SK-N-SH (cell line): ENCODE data around the gene MAGI2. TPM values are rescaled to one million over a fixed set of nuclear protein-coding genes. Genes with fewer than 3 reads are reported as not detected.
A peak's percentile ranks its signal among the peaks of the same experiment; 100 is the strongest.

Experiments used
- CTCF ChIA-PET: fragments of 300-600, 350-600 bp; formaldehyde crosslinking; extraction: SDS; loops from one replicate; lab custom pipeline; 2021; lab: Yijun Ruan, JAX
- POLR2A ChIA-PET: fragments of 350-600 bp; sonication (Branson Sonifier 250); formaldehyde crosslinking; extraction: SDS; loops from one replicate; lab custom pipeline; 2020; ENCODE audit warnings: antibody characterized with exemption, inconsistent platforms; lab: Yijun Ruan, JAX
- DNase-seq: peaks from one replicate; pipeline ENCODE4 v3.0.0; 2012
- H2AFZ ChIP-seq: fragments of 200-600 bp; sonication (generic); 2 replicates; pipeline ENCODE4 v1.8.1; 2016; ENCODE audit warnings: antibody characterized with exemption, mild to moderate bottlenecking, low read depth
- H3F3A ChIP-seq: fragments of 200-600 bp; sonication (generic); replicated peaks from 2 replicates; pipeline ENCODE3; 2016; ENCODE audit warnings: antibody characterized with exemption, mild to moderate bottlenecking; ENCODE audit not compliant: insufficient read depth
- H3K27ac ChIP-seq, 2 experiments: fragments of 200-500 bp in 1 of 2; fragments of 200-600 bp in 1 of 2; sonication (Bioruptor generic) in 1 of 2; sonication (generic), shearing (Covaris generic) in 1 of 2; 2 replicates each; pipeline versions ENCODE4 v1.5.1 to v1.6.1; 2014 to 2016; ENCODE audit warnings: low read depth in 2 of 2, inconsistent platforms in 1 of 2, low read length in 1 of 2, mild to moderate bottlenecking in 1 of 2, mixed read lengths in 1 of 2
- H3K27me3 ChIP-seq: fragments of 200-600 bp; sonication (generic), shearing (Covaris generic); 2 replicates; pipeline ENCODE4 v1.6.1; 2016; ENCODE audit warnings: mixed run types; ENCODE audit not compliant: insufficient read depth
- H3K36me3 ChIP-seq, 2 experiments: fragments of 200-500 bp in 1 of 2; fragments of 200-600 bp in 1 of 2; sonication (Bioruptor generic) in 1 of 2; sonication (generic) in 1 of 2; replicated peaks in 1 of 2; 2 replicates each; pipeline versions ENCODE3 to v1.5.1; 2014 to 2016; ENCODE audit warnings: low read length in 1 of 2, mild to moderate bottlenecking in 1 of 2; ENCODE audit not compliant: insufficient read depth in 2 of 2, control insufficient read depth in 1 of 2
- H3K4me1 ChIP-seq, 2 experiments: fragments of 200-500 bp in 1 of 2; fragments of 200-600 bp in 1 of 2; sonication (Bioruptor generic) in 1 of 2; sonication (generic), shearing (Covaris generic) in 1 of 2; 2 replicates each; pipeline versions ENCODE4 v1.5.1 to v1.6.1; 2014 to 2016; ENCODE audit warnings: low read depth in 1 of 2, low read length in 1 of 2, mixed run types in 1 of 2; ENCODE audit not compliant: insufficient read depth in 2 of 2, control insufficient read depth in 1 of 2
- H3K4me2 ChIP-seq: fragments of 200-600 bp; sonication (generic), shearing (Covaris generic); 2 replicates; pipeline ENCODE4 v1.6.1; 2017; ENCODE audit warnings: mixed run types
- H3K4me3 ChIP-seq, 2 experiments: fragments of 200-500 bp in 1 of 2; fragments of 200-600 bp in 1 of 2; sonication (Bioruptor generic) in 1 of 2; sonication (generic), shearing (Covaris generic) in 1 of 2; 2 replicates each; pipeline versions ENCODE4 v1.5.1 to v1.8.1; 2014 to 2016; ENCODE audit warnings: low read depth in 2 of 2, inconsistent platforms in 1 of 2, low read length in 1 of 2, mild to moderate bottlenecking in 1 of 2, mixed read lengths in 1 of 2, moderate library complexity in 1 of 2
- H3K79me2 ChIP-seq: fragments of 200-600 bp; sonication (generic); 2 replicates; pipeline ENCODE4 v1.8.1; 2017; ENCODE audit warnings: mild to moderate bottlenecking; ENCODE audit not compliant: insufficient read depth
- H3K9ac ChIP-seq: fragments of 200-600 bp; sonication (generic); 2 replicates; pipeline ENCODE4 v1.6.1; 2017; ENCODE audit warnings: mixed run types
- H3K9me2 ChIP-seq: fragments of 200-600 bp; sonication (generic); 2 replicates; pipeline ENCODE4 v1.6.1; 2017; ENCODE audit warnings: mixed run types
- H3K9me3 ChIP-seq: fragments of 200-600 bp; sonication (generic); 2 replicates; pipeline ENCODE4 v1.6.1; 2017; ENCODE audit warnings: mixed run types, mild to moderate bottlenecking, moderate library complexity
- H4K20me1 ChIP-seq: fragments of 200-600 bp; sonication (generic); 2 replicates; pipeline ENCODE4 v1.6.1; 2017; ENCODE audit warnings: mild to moderate bottlenecking, mixed run types; ENCODE audit not compliant: insufficient read depth
- CHD2 ChIP-seq: fragments of 150-350 bp; IDR thresholded peaks from 2 replicates; pipeline ENCODE4 v1.6.1; 2018; ENCODE audit warnings: low read length; ENCODE audit not compliant: partially characterized antibody
- CTCF ChIP-seq: fragments of 200-600 bp; sonication (generic); IDR thresholded peaks from 2 replicates; pipeline ENCODE4 v1.6.1; 2017; ENCODE audit warnings: antibody characterized with exemption, mild to moderate bottlenecking, moderate library complexity
- ELF1 ChIP-seq: IDR thresholded peaks from 2 replicates; pipeline ENCODE4 v1.4.0; 2012
- EZH2phosphoT487 ChIP-seq: fragments of 200-600 bp; sonication (generic); IDR thresholded peaks from 2 replicates; pipeline ENCODE4 v1.6.1; 2017; ENCODE audit warnings: low read depth, mixed run types, mild to moderate bottlenecking, antibody characterized with exemption, moderate library complexity, borderline replicate concordance
- FOSL2 ChIP-seq: IDR thresholded peaks from 2 replicates; pipeline ENCODE4 v1.4.0; 2012; ENCODE audit warnings: low read depth, mild to moderate bottlenecking, moderate library complexity, borderline replicate concordance
- FOXJ3 ChIP-seq: sonication (generic); formaldehyde crosslinking; IDR thresholded peaks from 2 replicates; pipeline ENCODE4 v1.5.1; 2020; ENCODE audit warnings: mild to moderate bottlenecking, missing genetic modification reagents
- FOXM1 ChIP-seq: IDR thresholded peaks from 2 replicates; pipeline ENCODE4 v1.4.0; 2012; ENCODE audit warnings: low read depth, mild to moderate bottlenecking
- GABPA ChIP-seq: IDR thresholded peaks from 2 replicates; pipeline ENCODE4 v1.4.0; 2012; ENCODE audit warnings: low read depth, mild to moderate bottlenecking
- IRF3 ChIP-seq: fragments of 150-350 bp; IDR thresholded peaks from 2 replicates; pipeline ENCODE4 v1.6.1; 2016; ENCODE audit warnings: mild to moderate bottlenecking, low read depth, low read length
- MEF2A ChIP-seq: IDR thresholded peaks from 2 replicates; pipeline ENCODE4 v1.4.0; 2012; ENCODE audit warnings: low read depth, borderline replicate concordance
- MXI1 ChIP-seq: IDR thresholded peaks from 2 replicates; pipeline ENCODE4 v1.6.1; 2012; ENCODE audit warnings: mild to moderate bottlenecking, low read depth, low read length, improper control_type of control experiment
- NFIC ChIP-seq: IDR thresholded peaks from 2 replicates; pipeline ENCODE4 v1.4.0; 2012; ENCODE audit warnings: borderline replicate concordance
- NRF1 ChIP-seq: IDR thresholded peaks from 2 replicates; pipeline ENCODE4 v1.6.1; 2012; ENCODE audit warnings: low read depth, mild to moderate bottlenecking, low read length
- POLR2AphosphoS5 ChIP-seq: IDR thresholded peaks from 2 replicates; pipeline ENCODE4 v1.6.1; 2012; ENCODE audit warnings: low read depth, low read length
- RCOR1 ChIP-seq: fragments of 150-350 bp; IDR thresholded peaks from 2 replicates; pipeline ENCODE4 v1.6.1; 2017; ENCODE audit warnings: antibody characterized with exemption, low read length
- RXRA ChIP-seq: IDR thresholded peaks from 2 replicates; pipeline ENCODE4 v1.4.0; 2012; ENCODE audit warnings: low read depth, mild to moderate bottlenecking, borderline replicate concordance
- SIN3A ChIP-seq: IDR thresholded peaks from 2 replicates; pipeline ENCODE4 v1.6.1; 2012; ENCODE audit warnings: low read depth, mild to moderate bottlenecking, low read length, moderate library complexity, borderline replicate concordance
- SMC3 ChIP-seq: IDR thresholded peaks from 2 replicates; pipeline ENCODE4 v1.6.1; 2012; ENCODE audit warnings: low read depth, low read length, improper control_type of control experiment
- YY1 ChIP-seq: IDR thresholded peaks from 2 replicates; pipeline ENCODE4 v1.4.0; 2012; ENCODE audit warnings: low read depth, mild to moderate bottlenecking
- ZBTB33 ChIP-seq: IDR thresholded peaks from 2 replicates; pipeline ENCODE4 v1.4.0; 2012; ENCODE audit warnings: low read depth, borderline replicate concordance
- WGBS: methylation state at CpG from one replicate; pipeline ENCODE4 v1.1.6; 2017; ENCODE audit warnings: low lambda C conversion rate; 5-methylcytosine and 5-hydroxymethylcytosine counted together
- polyA plus RNA-seq, 3 experiments: library from polyadenylated mRNA; depleted of rRNA; stranded (reverse); fragments of >200 nt; gene quantifications; 2 replicates each; pipeline ENCODE4 v1.2.3, GENCODE V29; 2012
- TF ChIP-seq, protein P1 (sequence below): IDR thresholded peaks from 2 replicates; pipeline ENCODE4 v1.4.0; 2012; ENCODE audit warnings: low read depth, borderline replicate concordance
- TF ChIP-seq, protein P2 (sequence below): IDR thresholded peaks from 2 replicates; pipeline ENCODE4 v1.6.1; 2012; ENCODE audit warnings: mild to moderate bottlenecking, low read depth, low read length, moderate library complexity
- TF ChIP-seq, protein P3 (sequence below): fragments of 150-350 bp; IDR thresholded peaks from 2 replicates; pipeline ENCODE4 v1.6.1; 2017; ENCODE audit warnings: antibody characterized with exemption, low read length, low read depth, borderline replicate concordance

MAGI2 gene
- polyA plus RNA-seq, 1 of the 3 experiments (the other 2 are of a cell fraction): 1.1 TPM

DNA sequence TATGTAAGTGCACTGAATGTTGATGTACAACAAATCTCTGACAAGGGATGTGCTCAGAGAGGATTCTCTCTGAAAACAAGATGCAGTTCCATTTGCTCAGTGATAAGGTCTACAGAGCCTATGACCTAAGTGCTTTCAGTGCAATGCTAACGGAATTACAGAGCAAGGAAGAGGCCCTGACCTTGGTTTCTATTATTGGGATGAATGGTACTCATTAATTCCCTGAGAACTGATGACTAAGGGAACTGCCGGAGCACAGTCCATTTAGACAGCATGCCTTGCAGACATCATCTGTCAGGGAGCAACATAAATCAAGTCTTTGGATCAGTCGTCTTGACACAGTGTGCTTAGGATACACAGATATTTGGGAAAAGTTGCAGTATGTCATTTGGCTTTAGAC, 1314.1 kb downstream of the MAGI2 start:
- Histone ChIP-seq H4K20me1 (no peaks in the 10 kb centered on the region), H3K9ac (peak overlapping the region; percentile 44; the same call in 1 of the 2 replicates), H3K4me2 (peak overlapping the region; percentile 61), H3K27ac (peak overlapping the region; percentile 91 to 95), H3K36me3 (no peaks in the 10 kb centered on the region), H3K79me2 (no peaks in the 10 kb centered on the region), H3K27me3 (no peaks in the 10 kb centered on the region), H2AFZ (peak overlapping the region; percentile 36; the same call in 1 of the 2 replicates), H3K4me1 (peaks cover 31 to 32% of the 10 kb centered on the region in 2 experiments), H3K9me2 (no peaks in the 10 kb centered on the region), H3F3A (peaks cover 33% of the 10 kb centered on the region), H3K9me3 (no peaks in the 10 kb centered on the region), H3K4me3 (peak overlapping the region in 1 of 2 experiments; percentile 3; a peak in 1 of 4 replicates)
- WGBS: 0% methylated on average over 3 of the region's 3 CpGs
- CTCF ChIA-PET: interaction anchor here (1.0 to 1.7 kb wide), 2 partner anchors 119 to 1037 kb away, joined by 3 to 4 read pairs; no protein-coding TSS in a partner anchor
- DNase-seq: peak; percentile 82
- POLR2A ChIA-PET: no interaction called here
- TF ChIP-seq MEF2A: peak; percentile 97
- peak; percentile 91; the same call in 1 of the 2 replicates for TF ChIP-seq NFIC
- TF ChIP-seq NRF1: no peak
- TF ChIP-seq RXRA: peak; percentile 99
- TF ChIP-seq CHD2: peak; percentile 16
- peak; percentile 99 for TF ChIP-seq FOXM1
- TF ChIP-seq ELF1: peak; percentile 63
- peak; percentile 96 for TF ChIP-seq POLR2AphosphoS5
- TF ChIP-seq, protein P1, sequence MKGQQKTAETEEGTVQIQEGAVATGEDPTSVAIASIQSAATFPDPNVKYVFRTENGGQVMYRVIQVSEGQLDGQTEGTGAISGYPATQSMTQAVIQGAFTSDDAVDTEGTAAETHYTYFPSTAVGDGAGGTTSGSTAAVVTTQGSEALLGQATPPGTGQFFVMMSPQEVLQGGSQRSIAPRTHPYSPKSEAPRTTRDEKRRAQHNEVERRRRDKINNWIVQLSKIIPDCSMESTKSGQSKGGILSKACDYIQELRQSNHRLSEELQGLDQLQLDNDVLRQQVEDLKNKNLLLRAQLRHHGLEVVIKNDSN: peak; percentile 9; the same call in 1 of the 2 replicates
- peak; percentile 26; the same call in 1 of the 2 replicates for TF ChIP-seq GABPA
- no peak for TF ChIP-seq EZH2phosphoT487
- TF ChIP-seq, protein P2, sequence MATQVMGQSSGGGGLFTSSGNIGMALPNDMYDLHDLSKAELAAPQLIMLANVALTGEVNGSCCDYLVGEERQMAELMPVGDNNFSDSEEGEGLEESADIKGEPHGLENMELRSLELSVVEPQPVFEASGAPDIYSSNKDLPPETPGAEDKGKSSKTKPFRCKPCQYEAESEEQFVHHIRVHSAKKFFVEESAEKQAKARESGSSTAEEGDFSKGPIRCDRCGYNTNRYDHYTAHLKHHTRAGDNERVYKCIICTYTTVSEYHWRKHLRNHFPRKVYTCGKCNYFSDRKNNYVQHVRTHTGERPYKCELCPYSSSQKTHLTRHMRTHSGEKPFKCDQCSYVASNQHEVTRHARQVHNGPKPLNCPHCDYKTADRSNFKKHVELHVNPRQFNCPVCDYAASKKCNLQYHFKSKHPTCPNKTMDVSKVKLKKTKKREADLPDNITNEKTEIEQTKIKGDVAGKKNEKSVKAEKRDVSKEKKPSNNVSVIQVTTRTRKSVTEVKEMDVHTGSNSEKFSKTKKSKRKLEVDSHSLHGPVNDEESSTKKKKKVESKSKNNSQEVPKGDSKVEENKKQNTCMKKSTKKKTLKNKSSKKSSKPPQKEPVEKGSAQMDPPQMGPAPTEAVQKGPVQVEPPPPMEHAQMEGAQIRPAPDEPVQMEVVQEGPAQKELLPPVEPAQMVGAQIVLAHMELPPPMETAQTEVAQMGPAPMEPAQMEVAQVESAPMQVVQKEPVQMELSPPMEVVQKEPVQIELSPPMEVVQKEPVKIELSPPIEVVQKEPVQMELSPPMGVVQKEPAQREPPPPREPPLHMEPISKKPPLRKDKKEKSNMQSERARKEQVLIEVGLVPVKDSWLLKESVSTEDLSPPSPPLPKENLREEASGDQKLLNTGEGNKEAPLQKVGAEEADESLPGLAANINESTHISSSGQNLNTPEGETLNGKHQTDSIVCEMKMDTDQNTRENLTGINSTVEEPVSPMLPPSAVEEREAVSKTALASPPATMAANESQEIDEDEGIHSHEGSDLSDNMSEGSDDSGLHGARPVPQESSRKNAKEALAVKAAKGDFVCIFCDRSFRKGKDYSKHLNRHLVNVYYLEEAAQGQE: peak; percentile 82
- peak; percentile 80 for TF ChIP-seq FOXJ3 (CRISPR knock-in tag)
- no peak for TF ChIP-seq IRF3
- 0 out of 2 replicates have a peak, but pooled peaks have one; percentile 15 for TF ChIP-seq SMC3
- TF ChIP-seq, protein P3, sequence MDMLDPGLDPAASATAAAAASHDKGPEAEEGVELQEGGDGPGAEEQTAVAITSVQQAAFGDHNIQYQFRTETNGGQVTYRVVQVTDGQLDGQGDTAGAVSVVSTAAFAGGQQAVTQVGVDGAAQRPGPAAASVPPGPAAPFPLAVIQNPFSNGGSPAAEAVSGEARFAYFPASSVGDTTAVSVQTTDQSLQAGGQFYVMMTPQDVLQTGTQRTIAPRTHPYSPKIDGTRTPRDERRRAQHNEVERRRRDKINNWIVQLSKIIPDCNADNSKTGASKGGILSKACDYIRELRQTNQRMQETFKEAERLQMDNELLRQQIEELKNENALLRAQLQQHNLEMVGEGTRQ: no peak
- peak; percentile 99 for TF ChIP-seq SIN3A
- TF ChIP-seq FOSL2: peak; percentile 95
- TF ChIP-seq CTCF: no peak
- peak; percentile 83; the same call in 1 of the 2 replicates for TF ChIP-seq ZBTB33
- peak; percentile 64; the same call in 1 of the 2 replicates for TF ChIP-seq YY1
- TF ChIP-seq RCOR1: peak; percentile 87
- TF ChIP-seq MXI1: peak; percentile 71; the same call in 1 of the 2 replicates
